Caco-2 (cell line): ENCODE data around the gene TWIST2. TPM values are rescaled to one million over a fixed set of nuclear protein-coding genes. Genes with fewer than 3 reads are reported as not detected.

Experiments
- BruUV-seq: library from RNA; stranded (reverse); fragments of 400-500 nt; replicated peaks from 2 replicates; lab custom pipeline; 2021; lab: Mats Ljungman, UMichigan
- CTCF ChIA-PET: fragments of 300-600 bp; sonication (Branson Sonifier 250); formaldehyde crosslinking; loops from one replicate; lab custom pipeline; 2022; ENCODE audit warnings: antibody characterized with exemption; lab: Charles Lee
- POLR2A ChIA-PET: fragments of 300-600 bp; sonication (Branson Sonifier 250); formaldehyde crosslinking; loops from one replicate; lab custom pipeline; 2022; ENCODE audit warnings: antibody characterized with exemption; lab: Charles Lee
- DNase-seq, 2 experiments: peaks; one replicate each; pipeline versions ENCODE4 v3.0.0 to v3.0.0-alpha.2; 2020 to 2022
- H3K27me3 ChIP-seq: replicated peaks from 2 replicates; pipeline ENCODE4 v1.6.0; 2011; ENCODE audit warnings: low read length; ENCODE audit not compliant: control insufficient read depth, insufficient read depth
- H3K36me3 ChIP-seq: 2 replicates; pipeline ENCODE4 v1.5.1; 2011; ENCODE audit warnings: low read length; ENCODE audit not compliant: control insufficient read depth, insufficient read depth
- H3K4me1 ChIP-seq: fragments of 250-450 bp; sonication (Bioruptor Pico); 2 replicates; pipeline ENCODE4 v1.5.1; 2020; ENCODE audit warnings: mild to moderate bottlenecking
- H3K4me3 ChIP-seq: 2 replicates; pipeline ENCODE4 v1.5.1; 2011; ENCODE audit warnings: low read depth, mild to moderate bottlenecking, control low read depth, low read length
- H3K9me3 ChIP-seq: fragments of 250-450 bp; sonication (Bioruptor Pico); 2 replicates; pipeline ENCODE4 v1.5.1; 2020; ENCODE audit warnings: mild to moderate bottlenecking, moderate library complexity
- H3K27ac Mint-ChIP-seq: one replicate; pipeline ENCODE4 v1.8.0; 2022; ENCODE audit warnings: mixed read lengths; ENCODE audit not compliant: unreplicated experiment
- H3K27me3 Mint-ChIP-seq: one replicate; pipeline ENCODE4 v1.8.0; 2022; ENCODE audit warnings: mixed read lengths; ENCODE audit not compliant: insufficient read depth, unreplicated experiment
- H3K36me3 Mint-ChIP-seq: one replicate; pipeline ENCODE4 v1.8.0; 2022; ENCODE audit warnings: mild to moderate bottlenecking, mixed read lengths; ENCODE audit not compliant: insufficient read depth, unreplicated experiment
- H3K4me1 Mint-ChIP-seq: one replicate; pipeline ENCODE4 v1.8.0; 2022; ENCODE audit warnings: low read depth, mixed read lengths; ENCODE audit not compliant: unreplicated experiment
- H3K4me3 Mint-ChIP-seq: one replicate; pipeline ENCODE4 v1.8.0; 2022; ENCODE audit warnings: mild to moderate bottlenecking, moderate library complexity, mixed read lengths; ENCODE audit not compliant: unreplicated experiment
- H3K9me3 Mint-ChIP-seq: one replicate; pipeline ENCODE4 v1.8.0; 2022; ENCODE audit warnings: mixed read lengths; ENCODE audit not compliant: unreplicated experiment
- CTCF ChIP-seq, 2 experiments: fragments of 200-600 bp in 1 of 2; IDR thresholded peaks; 1 replicate in 1 of 2; 2 replicates in 1 of 2; pipeline versions ENCODE4 v1.5.1 to v1.8.0; 2011 to 2022; ENCODE audit warnings: antibody characterized with exemption in 1 of 2, control low read depth in 1 of 2, inconsistent platforms in 1 of 2, low read depth in 1 of 2, low read length in 1 of 2, mild to moderate bottlenecking in 1 of 2, moderate library complexity in 1 of 2; ENCODE audit not compliant: insufficient read depth in 1 of 2, severe bottlenecking in 1 of 2, unreplicated experiment in 1 of 2
- intact Hi-C: fragments of 100-400 bp; cut with micrococcal nuclease; formaldehyde crosslinking; loops from one replicate; pipeline ENCODE4 v1.10.0; 2022; ENCODE audit not compliant: unreplicated experiment
- total RNA-seq: library from RNA; stranded (reverse); gene quantifications from 2 replicates; pipeline ENCODE4 v1.2.3, GENCODE V29; 2022

TWIST2 gene
- total RNA-seq, 1 experiment from 2014 or later, result not detected

- DNase-seq, result no peak
- Histone ChIP-seq H3K4me3 (no peak overlapping the region), H3K9me3 (no peaks in the 10 kb centered on the region), H3K36me3 (no peaks in the 10 kb centered on the region), H3K4me1 (no peaks in the 10 kb centered on the region), H3K27me3 (no peaks in the 10 kb centered on the region)
- Mint-ChIP-seq H3K9me3 (no peaks in the 10 kb centered on the region), H3K4me3 (no peak overlapping the region), H3K27me3 (no peaks in the 10 kb centered on the region), H3K4me1 (no peaks in the 10 kb centered on the region), H3K36me3 (no peaks in the 10 kb centered on the region), H3K27ac (no peak overlapping the region)
- no TSS peak for BruUV-seq
- ChIA-PET POLR2A (no interaction called here), CTCF (no interaction called here)
- TF ChIP-seq CTCF (IDR thresholded peaks at IDR 0.05; ENCODE audit: insufficient read depth in 1 of 2, low read depth in 1 of 2, low read length in 1 of 2, severe bottlenecking in 1 of 2, unreplicated experiment in 1 of 2), result no peak
- intact Hi-C loops, result no loop called here
Observed at GRCh38 chr2:238878051-238878735, 30.3 kb downstream of the TWIST2 start.

GRCh38 chr2:238879043-238879442 is 31.2 kb downstream of the TWIST2 start:
- Mint-ChIP-seq H3K9me3 (no peaks in the 10 kb centered on the region), H3K4me3 (no peak overlapping the region), H3K4me1 (no peaks in the 10 kb centered on the region), H3K36me3 (no peaks in the 10 kb centered on the region), H3K27me3 (no peaks in the 10 kb centered on the region), H3K27ac (no peak overlapping the region)
- intact Hi-C loops, result no loop called here
- ChIA-PET CTCF (no interaction called here), POLR2A (no interaction called here)
- no TSS peak for BruUV-seq
- no peaks in the 10 kb centered on the region for H3K9me3 ChIP-seq
- no peak for DNase-seq
- H3K27me3 ChIP-seq, result no peaks in the 10 kb centered on the region
- H3K4me3 ChIP-seq, result no peak overlapping the region
- H3K4me1 ChIP-seq, result no peaks in the 10 kb centered on the region
- no peak for TF ChIP-seq CTCF (IDR thresholded peaks at IDR 0.05; ENCODE audit: insufficient read depth in 1 of 2, low read depth in 1 of 2, low read length in 1 of 2, severe bottlenecking in 1 of 2, unreplicated experiment in 1 of 2)
- no peaks in the 10 kb centered on the region for H3K36me3 ChIP-seq

- CTCF ChIA-PET, result no interaction called here
- Histone ChIP-seq H3K4me1 (no peaks in the 10 kb centered on the region), H3K36me3 (no peaks in the 10 kb centered on the region), H3K27me3 (no peaks in the 10 kb centered on the region), H3K4me3 (no peak overlapping the region), H3K9me3 (no peaks in the 10 kb centered on the region)
- Mint-ChIP-seq H3K36me3 (no peaks in the 10 kb centered on the region), H3K4me1 (no peaks in the 10 kb centered on the region), H3K4me3 (no peak overlapping the region), H3K27ac (no peak overlapping the region), H3K9me3 (no peaks in the 10 kb centered on the region), H3K27me3 (no peaks in the 10 kb centered on the region)
- DNase-seq, result no peak
- no TSS peak for BruUV-seq
- POLR2A ChIA-PET, result no interaction called here
- TF ChIP-seq CTCF (IDR thresholded peaks at IDR 0.05; ENCODE audit: insufficient read depth in 1 of 2, low read depth in 1 of 2, low read length in 1 of 2, severe bottlenecking in 1 of 2, unreplicated experiment in 1 of 2), result no peak
- intact Hi-C loops, result no loop called here
Observed at GRCh38 chr2:238879621-238880377, 31.9 kb downstream of the TWIST2 start.
